HepG2 (cell line): Measurements from ENCODE around the gene PAK1IP1.

Experiments used
- BHLHE40 ChIP-seq: IDR thresholded peaks from 2 replicates; pipeline ENCODE4 v1.6.1; 2011; ENCODE audit warnings: low read length, improper control_type of control experiment
- CREM ChIP-seq, 2 experiments: sonication (generic) in 1 of 2; formaldehyde crosslinking in 1 of 2; IDR thresholded peaks; 2 replicates each; pipeline versions ENCODE4 v1.4.0 to v1.6.1; 2016 to 2020; ENCODE audit warnings: antibody characterized with exemption in 1 of 2, mild to moderate bottlenecking in 1 of 2, missing genetic modification reagents in 1 of 2
- CTCF ChIP-seq: sonication (generic); formaldehyde crosslinking; IDR thresholded peaks from 2 replicates; pipeline ENCODE4 v1.5.0; 2020; ENCODE audit warnings: mild to moderate bottlenecking, missing genetic modification reagents, moderate library complexity
- POLR2A ChIP-seq, 2 experiments: IDR thresholded peaks; 2 replicates each; pipeline ENCODE4 v1.6.1; 2011; ENCODE audit warnings: low read depth in 2 of 2, low read length in 2 of 2, mild to moderate bottlenecking in 1 of 2, moderate library complexity in 1 of 2; ENCODE audit not compliant: insufficient read depth in 1 of 2
- PRPF4 ChIP-seq: fragments of 200-400 bp; formaldehyde crosslinking; IDR thresholded peaks from 2 replicates; pipeline ENCODE4 v1.6.1; 2016; ENCODE audit warnings: low read length, low read depth; ENCODE audit not compliant: poor library complexity, severe bottlenecking
- RFX5 ChIP-seq: IDR thresholded peaks from 2 replicates; pipeline ENCODE4 v1.6.1; 2011; ENCODE audit warnings: low read depth, low read length, improper control_type of control experiment
- SP1 ChIP-seq, 2 experiments: fragments of 450-650 bp in 1 of 2; sonication (generic) in 1 of 2; formaldehyde crosslinking in 1 of 2; IDR thresholded peaks; 2 replicates each; pipeline versions ENCODE4 v1.4.0 to v1.6.1; 2016 to 2020; ENCODE audit warnings: missing genetic modification reagents in 1 of 2
- ZBTB1 ChIP-seq: sonication (generic); formaldehyde crosslinking; IDR thresholded peaks from 2 replicates; pipeline ENCODE4 v1.4.0; 2020; ENCODE audit warnings: missing genetic modification reagents, borderline replicate concordance
- ZNF615 ChIP-seq: sonication (generic); formaldehyde crosslinking; IDR thresholded peaks from 2 replicates; pipeline ENCODE4 v1.5.0; 2020; ENCODE audit warnings: mild to moderate bottlenecking, missing genetic modification reagents, borderline replicate concordance

DNA sequence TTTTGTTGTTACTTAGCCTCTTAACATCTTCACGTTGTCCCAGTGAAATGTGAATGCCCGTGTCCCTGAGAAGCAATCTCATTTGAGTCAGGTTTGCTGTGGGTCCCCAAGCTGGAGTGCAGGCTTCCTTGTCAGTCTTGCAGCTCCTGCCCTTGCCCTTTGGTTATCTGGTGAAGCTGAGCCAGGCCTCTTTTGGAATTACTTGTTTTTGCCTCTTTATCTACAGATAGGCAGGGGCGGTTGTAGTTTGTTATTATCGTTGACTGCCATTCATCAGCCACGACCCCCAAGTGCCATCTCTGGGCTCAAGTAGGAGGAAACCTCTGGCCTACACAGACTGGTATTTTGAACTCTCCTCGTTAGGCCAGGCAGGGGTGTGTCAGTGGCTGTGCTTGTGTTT is 30.3 kb downstream of the PAK1IP1 start:
- TF ChIP-seq POLR2A (IDR thresholded peaks at IDR 0.05; ENCODE audit: insufficient read depth in 1 of 2, low read depth in 2 of 2, low read length in 2 of 2) (no peak), CREM (IDR thresholded peaks at IDR 0.05) (no peak), CREM (CRISPR knock-in tag; IDR thresholded peaks at IDR 0.05) (no peak), PRPF4 (no peak), RFX5 (no peak), ZNF615 (CRISPR knock-in tag) (no peak), CTCF (CRISPR knock-in tag) (no peak), SP1 (IDR thresholded peaks at IDR 0.05) (no peak), SP1 (CRISPR knock-in tag; IDR thresholded peaks at IDR 0.05) (no peak), BHLHE40 (no peak), ZBTB1 (CRISPR knock-in tag) (no peak)
